HG02884 (cell line): ENCODE data around the gene CENPT.

Source experiments
- ATAC-seq: cut with Tn5 transposase; IDR thresholded peaks from one replicate; pipeline ENCODE4 v1.9.1; 2021; ENCODE audit warnings: mild to moderate bottlenecking, moderate library complexity; ENCODE audit not compliant: unreplicated experiment

Gene CENPT

DNA sequence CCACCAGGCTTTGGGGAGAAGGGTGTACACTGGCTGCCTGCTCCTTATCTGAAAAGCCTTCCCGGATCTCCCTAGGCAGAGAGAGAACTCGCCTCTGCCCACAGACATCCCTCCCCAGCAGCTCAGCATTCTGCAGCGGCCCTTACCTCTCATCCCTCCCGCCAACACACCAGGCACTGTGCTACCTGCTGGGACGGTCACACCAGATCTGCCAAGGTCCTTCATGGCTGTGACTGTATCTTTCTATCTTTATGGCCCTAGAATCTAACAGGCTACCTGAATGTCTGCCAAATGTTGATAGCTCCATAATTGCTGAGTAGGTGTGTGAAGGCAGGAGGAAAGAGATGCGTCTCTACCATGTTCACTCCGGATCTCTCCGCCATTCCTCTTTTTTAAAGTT lies 32.9 kb downstream of the CENPT start:
- no peak for ATAC-seq

DNA sequence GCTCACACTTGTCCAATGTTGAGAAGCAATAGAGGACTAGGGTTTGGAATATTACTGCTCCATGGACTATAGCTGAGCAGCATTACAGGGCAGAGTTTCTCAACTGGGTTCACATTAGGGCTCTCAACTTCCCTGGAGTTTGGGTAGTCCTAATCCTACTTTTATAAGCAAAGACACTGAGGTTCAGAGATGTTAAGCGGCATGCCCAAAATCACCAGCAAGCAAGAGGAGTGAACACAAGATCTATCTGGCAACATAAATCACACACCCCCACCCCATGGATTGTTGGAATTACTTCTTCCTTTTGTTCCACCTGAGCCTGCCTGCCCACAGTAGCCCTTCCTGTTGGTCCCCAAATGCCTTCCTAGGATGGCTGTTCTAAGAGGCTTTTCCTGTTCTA lies 35.6 kb downstream of the CENPT start:
- no peak for ATAC-seq

DNA sequence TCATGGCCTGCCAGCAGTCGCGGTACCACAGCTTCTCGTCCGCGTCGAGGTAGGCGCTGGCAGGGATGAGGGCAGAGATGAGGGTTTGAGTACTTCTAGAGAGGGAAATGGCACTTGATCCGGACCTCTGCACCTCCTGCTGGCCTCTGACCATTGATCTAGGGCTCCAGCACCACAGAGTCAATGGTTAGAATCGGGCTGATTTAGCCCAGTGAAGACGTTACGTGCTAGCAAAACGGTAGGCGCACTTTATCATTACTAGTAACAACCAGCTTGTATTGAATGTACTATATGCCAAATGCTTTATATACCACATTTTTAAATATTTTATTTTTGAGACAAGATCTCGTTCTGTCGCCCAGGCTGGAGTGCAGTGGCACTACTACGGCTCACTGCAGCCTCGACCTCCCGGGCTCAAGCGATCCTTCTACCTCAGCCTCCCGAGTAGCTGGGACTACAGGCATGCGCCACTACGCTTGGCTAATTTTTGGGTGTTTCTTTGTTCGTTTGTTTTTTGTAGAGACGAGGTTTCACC lies 40.3 kb downstream of the CENPT start:
- ATAC-seq = no peak

DNA sequence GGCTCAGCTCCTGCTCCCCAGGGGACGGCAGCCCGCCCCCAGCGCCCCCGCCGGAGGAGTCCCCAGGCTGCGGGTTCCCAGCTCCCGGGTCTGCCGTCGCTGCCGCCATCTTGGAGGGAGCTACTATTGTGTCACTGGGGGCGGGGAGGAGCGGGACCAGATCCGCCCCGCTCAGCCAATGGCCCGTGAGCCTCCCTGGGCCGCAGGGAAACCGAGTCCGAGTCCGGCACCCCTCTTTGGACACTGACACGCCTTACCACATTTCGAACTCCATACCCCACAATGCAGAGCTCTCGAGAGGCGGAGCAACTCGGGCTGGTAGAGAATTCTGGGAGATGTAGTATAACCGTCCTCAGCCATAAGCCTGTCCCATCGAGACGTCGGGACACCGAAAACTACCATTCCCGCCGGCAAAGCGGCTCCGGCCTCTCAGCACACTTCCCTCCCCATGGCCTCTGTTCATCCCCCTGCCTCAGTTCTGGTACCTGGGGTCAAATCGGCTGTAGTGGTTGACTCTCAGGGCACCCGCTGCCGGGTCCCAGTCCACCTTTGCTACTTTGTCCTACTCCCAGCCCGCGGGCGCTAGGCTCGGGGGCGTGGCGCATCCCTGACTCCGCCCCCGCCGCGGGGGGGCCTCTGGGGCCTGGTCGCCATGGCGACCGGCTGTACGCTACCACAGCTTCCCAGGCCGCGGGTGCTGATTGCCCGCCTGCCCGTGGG lies 40.9 kb downstream of the CENPT start, which contains the start of the genes RANBP10 and TSNAXIP1:
RANBP10 (minus strand) TSS at position 133 of the 720 bp plus-strand sequence; CDS start at position 109, 24 bp downstream.
TSNAXIP1 (plus strand) TSS at position 462 of the 720 bp plus-strand sequence. CDS start 261 bp downstream, outside the sequence.
- ATAC-seq = peak; percentile 92

DNA sequence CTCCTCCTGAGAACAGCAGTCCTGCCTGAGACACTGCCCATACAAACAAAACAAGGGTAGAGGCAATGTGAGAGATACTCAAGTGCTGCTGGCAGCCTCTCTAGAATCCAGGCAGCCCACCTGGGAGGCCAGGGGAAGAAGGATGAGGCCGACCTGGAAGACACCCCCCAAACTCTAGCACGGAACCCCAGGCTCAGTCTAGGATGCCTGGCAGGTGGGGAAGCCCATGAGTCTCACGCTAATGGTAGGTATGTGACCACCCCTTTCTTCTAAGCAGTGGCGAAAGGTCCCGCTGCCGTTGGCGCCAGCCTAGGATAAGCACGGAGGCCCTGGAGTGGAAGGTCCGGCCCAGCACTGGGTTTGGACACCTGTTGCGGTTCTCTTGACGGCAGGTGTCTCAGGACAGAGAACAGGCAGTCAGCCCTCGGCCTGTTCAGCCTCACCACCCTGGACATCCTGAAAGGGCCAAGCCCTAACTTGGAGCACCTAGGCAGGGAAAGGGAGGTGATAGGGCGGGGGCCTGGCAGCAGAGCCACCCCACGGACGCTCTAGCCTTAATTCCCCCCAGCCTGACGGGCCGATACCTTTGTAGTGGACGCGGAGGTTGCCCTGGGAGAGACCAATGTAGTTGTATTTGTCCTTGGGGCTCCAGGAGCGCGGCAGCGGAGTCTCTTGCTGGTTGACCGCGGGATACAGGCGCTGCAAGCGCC lies 41.6 kb downstream of the CENPT start:
- ATAC-seq = no peak

DNA sequence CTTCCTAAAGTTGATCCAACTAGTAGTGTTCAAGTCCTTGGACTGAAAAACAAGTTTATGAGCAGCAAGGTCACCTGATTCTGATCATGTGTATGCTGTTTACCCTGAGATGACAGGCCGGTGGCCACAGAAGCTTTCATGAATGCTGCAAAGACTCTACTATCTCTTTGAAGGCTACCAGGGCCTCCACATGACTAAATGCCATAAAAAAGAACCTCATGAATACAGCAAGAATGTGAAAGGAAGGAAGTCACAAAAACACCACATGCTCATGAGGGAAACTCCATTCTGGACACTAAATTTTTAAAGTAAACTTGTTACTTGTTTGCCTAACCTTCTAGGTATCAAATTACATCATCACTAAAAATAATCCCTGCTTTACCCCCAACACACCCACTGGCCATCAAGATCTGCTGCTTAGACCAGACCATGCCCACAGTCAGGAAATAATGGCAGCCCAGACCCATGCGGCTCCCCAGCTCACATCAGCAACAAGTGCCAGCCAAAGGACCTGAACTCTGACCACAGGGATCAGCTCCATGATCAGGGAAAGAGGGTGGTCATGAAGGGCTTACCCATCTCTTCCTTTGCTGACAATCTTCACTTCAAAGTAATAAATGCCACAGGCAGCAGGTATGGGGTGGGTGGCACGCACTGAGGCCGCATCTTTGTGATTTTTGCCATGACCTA lies 42.5 kb downstream of the CENPT start:
- no peak for ATAC-seq

DNA sequence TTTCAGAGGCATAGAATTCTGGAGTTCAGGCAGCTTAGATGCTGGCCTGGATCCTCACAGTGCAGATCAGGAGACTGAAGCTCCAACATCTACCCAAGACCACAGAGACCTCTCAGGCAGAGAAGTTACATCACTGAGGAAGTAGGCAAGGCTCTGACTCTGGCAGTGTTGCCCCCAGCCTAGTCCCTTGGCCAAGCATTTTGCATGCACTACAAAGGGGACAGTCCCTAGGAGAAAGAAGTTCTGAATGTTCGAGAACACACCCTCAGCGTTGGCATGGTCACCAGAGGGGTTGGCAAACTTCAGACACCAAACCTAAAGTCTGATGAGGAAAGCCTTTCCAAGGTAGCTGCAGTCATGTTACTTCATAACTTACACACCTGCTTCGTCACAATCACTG lies 43.6 kb downstream of the CENPT start:
- ATAC-seq = no peak

DNA sequence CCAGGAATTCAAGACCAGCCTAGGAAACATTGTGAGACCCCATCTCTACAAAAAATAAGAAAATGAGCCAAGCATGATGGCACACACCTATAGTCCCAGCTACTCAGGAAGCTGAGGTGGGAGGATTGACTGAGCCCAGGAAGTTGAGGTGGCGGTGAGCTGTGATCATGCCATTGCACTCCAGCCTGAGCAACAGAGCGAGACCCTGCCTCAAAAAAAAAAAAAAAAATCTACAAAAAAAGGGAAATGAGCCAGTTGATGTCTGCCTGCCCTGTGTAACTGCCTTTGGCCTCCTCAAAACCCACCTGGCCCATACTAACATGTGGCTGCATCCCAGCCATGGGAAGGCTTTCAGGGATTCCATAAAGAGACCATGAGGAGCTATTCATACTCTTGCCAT lies 45.6 kb downstream of the CENPT start:
- ATAC-seq = no peak

DNA sequence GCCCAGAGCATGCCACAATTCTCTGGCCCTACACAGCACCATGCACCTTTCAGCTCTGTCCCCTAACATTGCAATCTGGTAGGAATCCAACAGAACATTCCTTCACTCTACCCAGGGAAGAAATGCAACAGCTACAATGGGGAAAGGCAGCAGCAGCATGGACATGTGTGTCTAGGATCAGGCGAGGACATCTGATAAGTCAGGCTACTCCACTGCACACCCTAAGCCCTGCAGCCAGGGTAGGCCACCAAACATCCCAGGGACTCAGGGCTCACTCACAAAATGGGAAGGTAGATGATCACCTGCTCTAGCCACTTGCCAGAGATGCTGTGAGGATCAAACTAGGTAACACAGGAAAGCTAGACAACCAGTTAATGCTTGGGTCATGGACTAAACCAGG lies 46.3 kb downstream of the CENPT start:
- ATAC-seq = no peak

DNA sequence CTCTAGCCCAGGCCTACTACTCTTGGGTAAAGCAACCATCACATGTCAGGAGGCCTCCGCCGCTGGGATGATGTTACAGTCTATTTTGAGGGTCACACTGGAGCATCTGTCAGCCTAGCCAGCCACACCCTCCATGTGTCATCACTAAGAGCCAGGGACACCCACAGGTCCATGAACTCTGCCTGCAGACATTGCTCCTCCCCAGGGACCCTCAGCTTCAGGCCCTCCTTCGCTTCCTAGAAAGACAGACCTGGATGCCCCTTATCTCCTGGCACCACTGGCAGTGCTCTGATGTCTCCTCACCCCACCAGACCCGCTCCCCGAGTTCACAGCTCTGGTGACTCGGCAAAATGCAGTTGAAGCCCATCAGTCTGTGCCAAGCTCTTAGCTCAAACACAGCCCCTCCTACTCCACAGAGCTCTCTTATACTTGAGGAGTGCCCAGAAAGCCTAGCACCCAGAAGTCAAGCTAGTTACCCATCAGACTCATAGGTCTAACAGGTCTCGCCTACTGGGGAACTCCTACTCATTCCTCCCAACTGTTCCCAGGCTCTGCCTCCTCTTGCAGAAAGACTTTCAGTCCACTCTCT lies 47.1 kb downstream of the CENPT start:
- ATAC-seq = no peak

DNA sequence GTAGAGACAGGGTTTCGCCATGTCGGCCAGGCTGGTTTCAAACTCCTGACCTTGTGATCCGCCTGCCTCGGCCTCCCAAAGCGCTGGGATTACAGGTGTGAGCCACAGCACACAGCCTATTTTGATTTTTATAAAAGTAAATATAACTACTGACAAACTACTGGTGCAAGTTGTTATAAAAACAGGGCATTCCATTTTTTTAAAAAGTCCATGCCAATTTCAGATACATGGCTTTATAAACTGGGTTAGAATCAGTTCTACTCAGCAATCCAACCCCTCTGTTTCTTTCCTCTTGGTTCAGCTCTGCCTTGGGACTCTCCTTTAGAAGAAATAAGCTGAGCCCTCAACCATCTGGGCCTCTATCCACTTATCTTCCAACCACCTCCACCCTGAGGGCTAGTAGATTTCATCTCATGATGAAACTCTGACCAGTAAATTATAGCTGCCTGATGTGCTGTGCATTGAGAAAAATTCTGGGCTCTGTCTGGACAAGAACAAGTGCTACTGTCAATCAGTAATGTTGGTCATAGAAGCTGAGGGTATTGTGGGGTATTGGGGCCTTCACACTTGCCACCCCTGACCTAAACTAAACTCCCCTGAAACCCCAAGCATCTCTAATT lies 51.3 kb downstream of the CENPT start:
- no peak for ATAC-seq

DNA sequence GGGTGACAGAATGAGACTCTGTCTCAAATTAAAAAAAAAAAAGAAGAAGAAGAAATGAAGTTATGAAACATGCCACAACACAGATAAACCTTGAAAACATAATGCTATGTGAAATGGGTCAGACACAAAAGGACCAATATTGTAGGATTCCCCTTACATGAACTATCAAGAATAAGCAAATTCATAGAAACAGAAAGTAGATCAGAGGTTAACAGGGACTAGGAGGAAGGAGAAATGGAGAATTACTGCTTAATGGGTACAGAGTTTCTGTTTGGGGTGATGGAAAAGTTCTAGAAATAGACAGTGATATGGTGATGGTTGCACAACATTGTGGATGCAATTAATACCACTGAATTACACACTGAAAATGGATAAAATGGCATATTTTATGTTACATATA lies 57.4 kb downstream of the CENPT start:
- no peak for ATAC-seq

DNA sequence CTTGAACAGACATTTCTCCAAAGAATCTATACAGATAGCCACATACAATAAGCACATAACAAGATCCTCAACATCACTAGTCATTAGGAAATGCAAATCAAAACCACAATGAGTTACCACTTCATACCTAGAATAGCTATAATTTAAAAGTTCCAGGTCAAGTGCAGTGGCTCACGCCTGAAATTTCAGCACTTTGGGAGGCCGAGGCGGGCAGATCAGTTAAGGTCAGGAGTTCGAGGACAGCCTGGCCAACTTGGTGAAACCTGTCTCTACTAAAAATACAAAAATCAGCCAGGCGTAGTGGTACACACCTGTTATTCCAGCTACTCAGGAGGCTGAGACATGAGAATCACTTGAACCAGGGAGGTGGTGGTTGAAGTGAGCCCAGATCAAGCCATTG lies 61.0 kb downstream of the CENPT start:
- ATAC-seq = no peak

DNA sequence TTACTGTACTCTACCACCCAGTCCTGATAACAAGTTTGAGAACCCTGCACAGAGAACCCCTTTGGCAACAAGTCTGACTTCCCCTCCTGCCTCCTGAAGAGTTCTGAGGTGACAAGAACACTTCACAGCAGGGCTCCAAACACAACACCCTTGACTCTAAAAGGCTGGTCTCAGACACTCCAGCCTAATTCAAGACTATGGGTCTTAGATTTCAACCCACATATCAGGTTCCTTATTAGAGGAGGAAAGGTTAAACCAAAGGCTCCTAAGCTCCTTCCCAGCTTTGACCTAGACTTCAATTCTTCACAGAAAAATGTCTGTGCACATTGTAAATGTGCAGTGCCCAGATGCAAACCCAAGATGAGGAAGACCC lies 64.2 kb downstream of the CENPT start:
- no peak for ATAC-seq

DNA sequence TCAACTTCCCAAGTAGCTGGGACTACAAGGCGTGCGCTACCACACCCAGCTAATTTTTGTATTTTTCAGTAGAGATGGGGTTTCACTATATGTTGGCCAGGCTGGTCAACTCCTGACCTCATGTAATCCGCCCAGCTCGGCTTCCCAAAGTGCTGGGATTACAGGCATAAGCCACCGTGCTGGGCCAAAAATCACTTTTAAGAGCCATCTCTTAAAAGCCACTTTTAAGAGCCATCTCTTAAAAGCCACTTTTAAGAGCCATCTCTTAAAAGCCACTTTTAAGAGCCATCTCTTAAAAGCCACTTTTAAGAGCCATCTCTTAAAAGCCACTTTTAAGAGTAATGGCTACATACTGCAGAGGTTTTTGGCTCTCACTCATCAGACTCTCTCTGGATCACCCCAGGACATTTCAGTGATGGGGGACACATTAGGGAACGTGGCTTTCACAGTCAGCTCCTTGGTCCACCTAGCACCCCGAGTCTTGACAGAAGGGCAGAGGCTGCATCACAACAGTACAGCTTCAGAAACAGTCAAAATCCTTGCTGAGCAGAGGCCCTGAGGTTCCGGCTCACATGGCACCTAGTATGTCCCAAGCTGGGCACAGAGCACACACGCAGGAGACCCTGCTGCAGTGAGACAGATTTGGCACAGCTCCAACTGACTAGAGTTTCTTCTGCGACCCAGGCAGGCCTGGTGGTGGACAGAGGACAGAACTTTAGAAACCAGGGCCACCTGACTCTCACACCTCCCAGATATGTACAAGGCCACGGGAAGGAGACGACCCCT lies 64.7 kb downstream of the CENPT start:
- ATAC-seq = no peak

DNA sequence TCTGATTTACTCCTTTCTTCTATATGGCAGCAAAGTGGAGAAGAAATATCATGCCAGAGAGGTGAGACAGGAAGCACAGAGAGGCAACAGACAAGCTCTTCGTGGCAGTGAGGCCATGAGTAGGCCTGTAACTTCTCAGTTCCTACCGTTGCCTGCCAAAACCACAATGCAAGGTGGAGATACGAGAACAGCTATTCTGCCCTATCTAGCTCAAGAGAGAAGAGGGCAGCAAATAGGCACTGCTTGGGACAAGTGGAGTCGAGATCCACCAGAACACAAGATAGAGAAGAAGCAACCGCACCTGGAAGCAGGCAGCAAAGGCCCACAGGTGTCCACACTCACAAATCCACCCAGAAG lies 66.0 kb downstream of the CENPT start:
- ATAC-seq = no peak

DNA sequence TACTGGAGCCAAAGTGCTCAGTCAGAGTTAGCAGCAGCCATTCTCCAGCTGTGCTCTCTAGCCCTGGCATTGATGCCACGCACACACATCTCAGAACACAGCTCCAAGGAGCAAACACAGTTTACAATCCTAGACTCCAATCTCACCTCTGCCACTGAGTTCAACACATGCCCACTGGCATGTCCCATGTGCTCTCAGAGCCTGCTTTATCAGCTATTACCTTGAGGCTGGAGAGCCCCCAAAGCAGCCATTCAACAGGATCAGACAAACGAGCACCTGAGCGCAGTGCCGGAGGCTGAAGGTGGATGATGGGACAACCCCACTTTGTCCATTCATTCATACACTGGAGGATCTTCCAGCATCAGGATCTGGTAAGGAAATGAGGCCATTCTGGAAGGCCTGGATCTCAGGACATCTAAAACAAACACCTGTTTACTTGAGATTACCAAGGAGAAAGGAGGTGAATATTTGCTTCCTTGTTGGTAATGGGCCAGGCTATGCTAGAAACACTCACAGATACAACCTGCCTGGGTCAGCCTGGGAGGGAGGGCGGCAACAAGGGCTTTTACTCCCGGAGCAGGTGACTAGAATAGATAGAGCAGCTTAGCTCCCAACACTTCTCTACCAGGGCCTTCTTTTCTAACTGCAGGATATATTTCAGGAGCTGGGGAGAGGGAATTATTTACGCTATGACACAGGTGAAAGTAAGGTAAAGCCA lies 66.5 kb downstream of the CENPT start:
- no peak for ATAC-seq

DNA sequence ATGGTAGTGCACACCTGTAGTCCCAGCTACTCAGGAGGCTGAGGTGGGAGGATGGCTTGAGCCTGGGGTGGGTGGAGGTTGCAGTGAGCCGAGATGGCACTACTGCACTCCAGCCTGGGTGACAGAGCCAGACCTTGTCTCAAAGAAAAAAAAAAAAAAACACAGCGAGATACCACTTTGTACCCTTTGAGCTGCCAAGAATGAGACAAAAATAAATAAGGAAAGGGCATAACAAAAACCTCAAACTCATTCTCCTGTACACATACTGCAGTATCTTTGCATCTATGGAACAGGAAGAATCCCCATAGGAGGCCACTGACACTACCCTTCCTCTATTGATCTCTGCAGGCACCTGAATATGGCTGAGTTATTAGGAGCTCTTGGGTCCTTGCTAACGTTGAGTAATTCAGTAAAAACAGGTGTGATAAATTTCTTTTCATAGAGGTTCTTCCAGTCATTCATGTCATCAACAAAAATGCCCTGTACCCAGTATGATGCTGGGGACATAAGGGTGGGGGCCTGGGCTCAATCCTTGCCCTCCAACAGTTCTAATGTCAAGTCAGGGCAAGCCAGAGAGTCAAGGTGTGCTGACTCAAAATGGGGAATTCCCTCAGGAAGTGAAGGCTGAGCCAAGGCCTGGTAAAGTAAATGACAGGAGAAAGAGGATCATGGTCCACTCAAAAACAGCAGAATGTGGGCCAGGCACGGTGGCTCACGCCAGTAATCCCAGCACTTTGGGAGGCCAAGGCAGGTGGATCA lies 68.1 kb downstream of the CENPT start:
- no peak for ATAC-seq
